Kidney (tissue), 14 donors: ENCODE measurements around the gene TSPAN6. TPM values are rescaled to one million over a fixed set of nuclear protein-coding genes. Genes with fewer than 3 reads are reported as not detected.

ENCODE experiments used
- DNase-seq, 5 donors: peaks; one replicate each; pipeline ENCODE4 v3.0.0-alpha.2; 2013 to 2020
- FAIRE-seq: peaks from 2 replicates; lab custom pipeline; 2012; peaks lifted over from hg19 to GRCh38; lab: Jason Lieb, UNC
- H3K27ac ChIP-seq, 2 donors: one replicate each; pipeline ENCODE4 v1.7.0; 2013; ENCODE audit warnings: low read depth in 2 of 2, low read length in 2 of 2, inconsistent platforms in 1 of 2
- H3K27me3 ChIP-seq: one replicate; pipeline ENCODE4 v1.7.1; 2013; ENCODE audit warnings: low read length, inconsistent platforms; ENCODE audit not compliant: control insufficient read depth, insufficient read depth
- H3K36me3 ChIP-seq, 3 donors: one replicate each; pipeline versions ENCODE4 v1.7.0 to v1.7.1; 2013; ENCODE audit warnings: low read length in 3 of 3, control low read depth in 1 of 3, inconsistent platforms in 1 of 3; ENCODE audit not compliant: insufficient read depth in 3 of 3, control insufficient read depth in 2 of 3
- H3K4me1 ChIP-seq, 3 donors: one replicate each; pipeline versions ENCODE4 v1.7.0 to v1.7.1; 2013; ENCODE audit warnings: low read length in 3 of 3, inconsistent platforms in 1 of 3, low read depth in 1 of 3; ENCODE audit not compliant: control insufficient read depth in 2 of 3, insufficient read depth in 2 of 3
- H3K4me3 ChIP-seq, 3 donors: one replicate each; pipeline versions ENCODE4 v1.7.0 to v1.8.1; 2013; ENCODE audit warnings: low read length in 3 of 3, control low read depth in 1 of 3, inconsistent platforms in 1 of 3
- H3K9ac ChIP-seq, 3 donors: one replicate each; pipeline versions ENCODE4 v1.7.0 to v1.7.1; 2013; ENCODE audit warnings: low read length in 3 of 3, control low read depth in 1 of 3, inconsistent platforms in 1 of 3
- H3K9me3 ChIP-seq, 3 donors: one replicate each; pipeline versions ENCODE4 v1.7.0 to v1.7.1; 2013; ENCODE audit warnings: low read length in 3 of 3, control low read depth in 1 of 3, inconsistent platforms in 1 of 3; ENCODE audit not compliant: control insufficient read depth in 2 of 3, insufficient read depth in 1 of 3
- CTCF ChIP-seq: IDR thresholded peaks from 3 replicates; pipeline ENCODE4 v1.5.1; 2012; ENCODE audit warnings: mild to moderate bottlenecking, moderate library complexity, borderline replicate concordance; ENCODE audit not compliant: insufficient read depth; ENCODE audit errors: extremely low read depth
- intact Hi-C: fragments of 100-400 bp; cut with DNase I; formaldehyde crosslinking; loops from one replicate; pipeline ENCODE4 v1.11.1; 2022
- polyA plus RNA-seq: library from polyadenylated mRNA; stranded (reverse); fragments of 350-450 nt; fragmentation: Illumina TruSeq; extraction: RNeasy Lipid Tissue Mini Kit (QIAGEN cat#74804); gene quantifications from one replicate; pipeline ENCODE4 v1.2.3, GENCODE V29; 2014; ENCODE audit warnings: low read depth, low replicate concordance; ENCODE audit not compliant: insufficient read depth
- total RNA-seq: library from RNA; stranded (reverse); fragmentation: NEBNext Ultra II Directional; extraction: Animal tissue kit (Norgen Biotek cat#: 25700); gene quantifications from one replicate; pipeline ENCODE4 v1.2.1, GENCODE V29; 2021
- donor health status: control.
- donor health status: control.
- donor health status: control.
- donor health status: control.
- donor health status: control.
- donor health status: DM: yes; HTN: yes; CAD: no.
- donor health status: Normal renal cell carcinoma (clear cell type).

Gene TSPAN6
- total and polyA plus RNA-seq, 2 donors from 2014 or later = 27.8 to 60.1 TPM

- H3K27me3 ChIP-seq = no peaks in the 10 kb centered on the region
- H3K9ac ChIP-seq = no peak overlapping the region
- no peaks in the 10 kb centered on the region for H3K36me3 ChIP-seq
- no peak for TF ChIP-seq CTCF
- FAIRE-seq = no peak
- intact Hi-C loops = no loop called here
- no peak overlapping the region for H3K4me3 ChIP-seq
- H3K9me3 ChIP-seq = no peaks in the 10 kb centered on the region
- H3K4me1 ChIP-seq = no peaks in the 10 kb centered on the region
- DNase-seq = no peak
- H3K27ac ChIP-seq = no peak overlapping the region
These were observed 13.6 kb downstream of the TSPAN6 start for GRCh38 chrX:100623001-100623400.

GRCh38 chrX:100615005-100615404, 21.6 kb downstream of the TSPAN6 start:
- Histone ChIP-seq H3K4me3 (no peak overlapping the region), H3K4me1 (no peaks in the 10 kb centered on the region), H3K27me3 (no peaks in the 10 kb centered on the region), H3K9me3 (no peaks in the 10 kb centered on the region), H3K27ac (no peak overlapping the region), H3K9ac (no peak overlapping the region), H3K36me3 (no peaks in the 10 kb centered on the region)
- peak; percentile 24 for TF ChIP-seq CTCF
- DNase-seq = peak in 3 of 5 donors; percentile 15 to 79 (median 60)
- intact Hi-C loops = no loop called here
- no peak for FAIRE-seq

GRCh38 chrX:100611951-100612350, 24.7 kb downstream of the TSPAN6 start:
- FAIRE-seq = no peak
- no peak for DNase-seq
- TF ChIP-seq CTCF = no peak
- H3K9me3 ChIP-seq = no peaks in the 10 kb centered on the region
- H3K9ac ChIP-seq = no peak overlapping the region
- no peak overlapping the region for H3K4me3 ChIP-seq
- intact Hi-C loops = no loop called here
- H3K27me3 ChIP-seq = no peaks in the 10 kb centered on the region
- H3K4me1 ChIP-seq = no peaks in the 10 kb centered on the region
- no peak overlapping the region for H3K27ac ChIP-seq
- H3K36me3 ChIP-seq = no peaks in the 10 kb centered on the region

GRCh38 chrX:100609591-100609990, 27.0 kb downstream of the TSPAN6 start:
- no peak overlapping the region for H3K4me3 ChIP-seq
- intact Hi-C loops = no loop called here
- DNase-seq (no peak), FAIRE-seq (peak; percentile 80)
- H3K27me3 ChIP-seq = no peaks in the 10 kb centered on the region
- no peaks in the 10 kb centered on the region for H3K4me1 ChIP-seq
- TF ChIP-seq CTCF = no peak
- no peak overlapping the region for H3K9ac ChIP-seq
- no peaks in the 10 kb centered on the region for H3K9me3 ChIP-seq
- H3K27ac ChIP-seq = no peak overlapping the region
- no peaks in the 10 kb centered on the region for H3K36me3 ChIP-seq
